ENCODE results near the gene NAT14.
A peak's percentile ranks its signal among the peaks of the same experiment; 100 is the strongest.

The NAT14 gene

DNA sequence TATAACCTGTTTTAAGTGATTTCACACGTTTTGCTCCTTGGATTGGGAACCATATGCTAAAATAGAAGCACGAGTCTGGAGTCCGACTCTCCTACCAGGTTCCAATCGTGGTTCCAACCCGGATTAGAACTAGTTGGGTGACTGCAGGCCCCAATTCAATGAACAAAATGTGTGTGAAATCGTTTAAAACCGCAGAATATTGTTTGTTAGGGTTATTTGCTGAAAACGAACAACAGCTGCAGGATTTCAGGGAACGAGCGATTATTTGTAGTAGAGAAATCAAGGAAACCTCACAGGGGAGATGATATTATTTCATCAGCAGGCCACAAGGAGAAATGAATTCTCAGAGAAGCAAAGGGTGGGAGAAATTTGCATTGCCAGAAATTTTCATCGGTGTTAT, 20.0 kb downstream of the NAT14 start:
- H3K4me3 ChIP-seq (ENCODE audit: low read length): no peak overlapping the region
- TF ChIP-seq, protein P1, sequence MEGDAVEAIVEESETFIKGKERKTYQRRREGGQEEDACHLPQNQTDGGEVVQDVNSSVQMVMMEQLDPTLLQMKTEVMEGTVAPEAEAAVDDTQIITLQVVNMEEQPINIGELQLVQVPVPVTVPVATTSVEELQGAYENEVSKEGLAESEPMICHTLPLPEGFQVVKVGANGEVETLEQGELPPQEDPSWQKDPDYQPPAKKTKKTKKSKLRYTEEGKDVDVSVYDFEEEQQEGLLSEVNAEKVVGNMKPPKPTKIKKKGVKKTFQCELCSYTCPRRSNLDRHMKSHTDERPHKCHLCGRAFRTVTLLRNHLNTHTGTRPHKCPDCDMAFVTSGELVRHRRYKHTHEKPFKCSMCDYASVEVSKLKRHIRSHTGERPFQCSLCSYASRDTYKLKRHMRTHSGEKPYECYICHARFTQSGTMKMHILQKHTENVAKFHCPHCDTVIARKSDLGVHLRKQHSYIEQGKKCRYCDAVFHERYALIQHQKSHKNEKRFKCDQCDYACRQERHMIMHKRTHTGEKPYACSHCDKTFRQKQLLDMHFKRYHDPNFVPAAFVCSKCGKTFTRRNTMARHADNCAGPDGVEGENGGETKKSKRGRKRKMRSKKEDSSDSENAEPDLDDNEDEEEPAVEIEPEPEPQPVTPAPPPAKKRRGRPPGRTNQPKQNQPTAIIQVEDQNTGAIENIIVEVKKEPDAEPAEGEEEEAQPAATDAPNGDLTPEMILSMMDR (conservative IDR thresholded peaks at IDR 0.05; ENCODE audit: low read length): no peak
- DNase-seq (ENCODE audit: low read depth): no peak

DNA sequence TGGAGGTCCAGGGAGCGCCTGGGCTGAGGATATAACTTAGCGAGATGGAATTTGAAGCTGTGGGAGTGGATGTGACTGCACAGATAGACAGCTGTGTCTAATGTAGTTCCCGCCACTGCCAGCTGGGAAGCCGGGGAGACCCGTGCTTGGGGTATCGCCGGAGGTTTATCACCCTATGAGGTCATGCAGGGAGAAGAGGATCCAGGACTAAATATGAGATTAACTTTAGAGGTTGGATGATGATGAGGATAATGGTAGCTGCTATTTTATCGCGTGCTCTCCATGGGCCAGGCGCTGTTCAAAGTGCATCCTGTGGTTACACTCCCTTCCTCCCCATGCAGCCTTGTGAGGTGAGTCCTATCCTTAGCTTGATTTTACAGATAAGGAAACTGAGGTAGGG, 23.1 kb downstream of the NAT14 start:
- H3K4me3 ChIP-seq (ENCODE audit: low read length): no peak overlapping the region
- TF ChIP-seq, protein P1 (conservative IDR thresholded peaks at IDR 0.05; ENCODE audit: low read length): no peak
- DNase-seq (ENCODE audit: low read depth): no peak

DNA sequence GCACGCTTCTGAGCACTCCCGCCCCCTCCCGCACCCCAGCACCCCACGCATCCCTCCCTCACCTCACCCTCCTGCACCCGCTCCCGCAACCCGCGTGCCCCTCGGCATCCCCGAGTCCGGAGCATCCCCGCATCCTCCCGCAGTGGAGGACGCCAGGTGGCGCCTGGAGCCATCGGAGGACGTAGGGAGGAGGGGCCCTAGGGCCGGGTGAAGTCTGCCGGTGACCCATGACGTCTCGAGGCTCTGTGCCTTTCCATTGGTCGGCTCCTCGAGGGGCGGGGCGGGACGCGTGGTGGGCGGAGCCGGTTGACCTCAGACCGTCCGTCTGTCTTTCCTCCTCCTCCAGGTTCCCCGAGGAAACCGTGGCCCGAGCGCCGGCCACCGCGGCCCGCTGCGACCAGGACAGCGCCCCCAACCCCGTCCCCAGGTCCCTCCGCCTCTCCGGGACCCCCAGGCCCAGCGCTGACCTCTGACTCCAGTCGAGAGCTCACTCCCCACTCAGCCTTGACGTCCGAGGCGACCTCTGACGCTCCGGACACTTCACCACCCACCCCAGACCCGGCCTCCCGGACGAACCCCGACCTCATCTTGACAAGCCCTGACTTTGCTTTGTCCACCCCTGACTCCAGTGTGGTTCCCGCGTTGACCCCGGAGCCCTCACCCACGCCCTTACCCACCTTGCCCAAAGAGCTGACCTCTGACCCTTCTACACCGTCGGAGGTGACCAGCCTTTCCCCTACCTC, 32.1 kb downstream of the NAT14 start:
- peak overlapping the region; percentile 52 for H3K4me3 ChIP-seq (ENCODE audit: low read length)
- TF ChIP-seq, protein P1 (conservative IDR thresholded peaks at IDR 0.05; ENCODE audit: low read length): peak; percentile 88

DNA sequence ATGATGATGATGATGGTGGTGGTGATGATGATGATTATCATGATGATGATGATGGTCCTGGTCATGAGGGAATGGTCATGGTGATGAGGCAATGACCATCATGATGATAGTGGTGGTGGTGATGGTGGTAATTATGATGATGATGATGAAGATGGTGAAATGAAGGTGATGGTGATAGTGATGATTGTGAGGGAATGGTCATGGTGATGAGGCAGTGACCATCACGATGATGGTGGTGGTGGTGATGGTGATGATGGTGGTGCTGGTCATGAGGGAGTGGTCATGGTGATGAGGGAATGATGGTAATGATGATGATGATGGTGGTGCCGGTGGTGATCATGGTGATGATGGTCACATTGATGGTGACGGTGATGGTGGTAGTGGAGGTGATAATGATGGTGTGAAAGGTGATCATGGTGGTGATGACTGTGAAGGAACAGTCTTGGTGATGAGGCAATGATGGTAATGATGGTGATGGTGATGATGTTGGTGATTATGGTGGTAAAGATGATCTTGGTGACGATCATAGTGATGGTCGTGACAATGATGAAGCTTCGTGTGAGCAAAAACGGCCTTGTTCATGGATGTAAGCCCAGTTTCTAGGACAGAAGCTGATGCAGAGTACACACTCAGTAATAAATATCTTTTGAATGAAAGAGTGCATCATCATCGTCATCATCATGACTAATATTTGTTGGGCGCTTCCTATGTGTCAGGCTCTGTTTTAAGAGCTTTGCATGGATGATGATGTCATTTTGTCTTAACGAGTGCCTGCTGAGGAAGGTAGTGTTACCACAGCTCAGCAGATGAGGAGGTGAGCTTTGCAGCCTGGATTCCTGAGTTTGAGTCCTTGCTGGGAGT, 34.7 kb downstream of the NAT14 start:
- TF ChIP-seq, protein P1 (conservative IDR thresholded peaks at IDR 0.05; ENCODE audit: low read length): no peak
- H3K4me3 ChIP-seq (ENCODE audit: low read length): no peak overlapping the region
- DNase-seq (ENCODE audit: low read depth): peak; percentile 72

More for the DNA sequence above, 32.1 kb downstream of the NAT14 start:
- peak; percentile 90 for DNase-seq (ENCODE audit: low read depth)

DNA sequence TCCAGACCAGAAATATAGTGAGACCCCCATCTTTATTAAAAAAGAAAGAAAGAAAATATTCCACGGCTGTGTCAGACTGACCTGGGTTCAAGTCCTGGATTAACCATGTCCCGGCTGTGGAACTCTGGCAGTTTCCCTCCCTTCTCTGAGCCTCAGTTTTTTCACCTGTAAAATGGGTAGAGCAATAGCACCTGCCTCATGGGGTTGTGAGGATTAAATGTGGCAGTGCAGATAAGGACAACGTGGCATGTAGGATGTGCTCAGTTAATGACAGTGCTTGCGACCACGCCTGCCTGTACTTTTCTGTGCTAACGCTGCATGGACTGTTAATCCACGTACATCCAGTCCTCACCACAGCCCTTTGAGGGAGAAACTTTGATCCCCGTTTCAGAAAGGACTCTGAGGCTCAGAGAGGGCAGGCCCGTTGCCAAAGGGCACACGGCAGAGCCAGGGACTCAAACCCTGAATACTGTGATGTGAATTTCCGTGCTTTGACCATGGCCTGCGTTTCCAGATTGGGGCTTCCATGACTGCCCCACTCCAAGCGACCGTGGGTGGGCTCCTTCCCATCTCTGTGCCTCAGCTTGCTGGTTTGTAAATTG, 35.8 kb downstream of the NAT14 start:
- TF ChIP-seq, protein P1 (conservative IDR thresholded peaks at IDR 0.05; ENCODE audit: low read length): no peak
- H3K4me3 ChIP-seq (ENCODE audit: low read length): no peak overlapping the region

DNA sequence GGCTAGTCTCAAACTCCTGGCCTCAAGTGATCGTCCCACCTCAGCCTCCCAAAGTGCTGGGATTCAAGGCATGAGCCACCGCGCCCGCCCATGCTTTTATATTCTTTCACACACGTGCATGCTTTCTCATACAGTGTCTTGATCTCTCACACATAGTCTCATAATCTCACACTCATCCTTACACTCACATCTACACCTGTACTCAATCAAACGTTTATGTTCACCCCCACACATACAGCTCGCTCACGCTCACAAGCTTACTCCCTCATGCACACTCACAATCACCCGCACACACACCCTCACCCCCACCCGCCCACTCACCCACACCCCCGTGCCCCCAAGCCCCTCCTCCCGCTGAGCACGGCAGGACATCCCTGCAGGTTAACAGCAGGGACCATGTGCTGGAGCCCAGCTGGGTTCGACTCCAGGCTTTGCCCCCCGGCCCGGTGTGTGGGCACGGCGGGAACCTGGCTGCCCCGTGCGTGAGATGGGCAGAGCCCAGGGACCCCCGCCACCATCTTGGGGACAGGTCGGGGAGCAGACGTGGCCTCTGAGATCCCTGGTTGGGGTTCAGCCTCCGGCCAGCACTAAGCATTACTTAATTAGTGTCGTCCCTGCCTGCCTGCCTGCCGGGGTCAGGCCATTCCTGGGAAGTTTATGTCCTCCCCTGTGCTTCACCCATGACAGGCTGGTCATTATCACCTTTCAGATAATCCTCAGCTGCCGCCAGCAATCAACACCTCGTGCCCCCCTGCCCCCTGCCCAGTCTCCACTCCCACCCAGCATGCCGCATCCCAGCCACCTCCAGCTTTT, 40.5 kb downstream of the NAT14 start:
- TF ChIP-seq, protein P1 (conservative IDR thresholded peaks at IDR 0.05; ENCODE audit: low read length): no peak
- H3K4me3 ChIP-seq (ENCODE audit: low read length): no peak overlapping the region
- DNase-seq (ENCODE audit: low read depth): no peak

More for the DNA sequence above, 35.8 kb downstream of the NAT14 start:
- DNase-seq (ENCODE audit: low read depth): no peak

All from AG10803 (cell line).